ENCODE measurements around the gene ADGRE1. TPM values are rescaled to one million over a fixed set of nuclear protein-coding genes. Genes with fewer than 3 reads are reported as not detected.
A peak's percentile ranks its signal among the peaks of the same experiment; 100 is the strongest.

The ADGRE1 gene
- total RNA-seq, 3 donors from 2014 or later = 0.16 to 0.87 (median 0.29) TPM

DNA sequence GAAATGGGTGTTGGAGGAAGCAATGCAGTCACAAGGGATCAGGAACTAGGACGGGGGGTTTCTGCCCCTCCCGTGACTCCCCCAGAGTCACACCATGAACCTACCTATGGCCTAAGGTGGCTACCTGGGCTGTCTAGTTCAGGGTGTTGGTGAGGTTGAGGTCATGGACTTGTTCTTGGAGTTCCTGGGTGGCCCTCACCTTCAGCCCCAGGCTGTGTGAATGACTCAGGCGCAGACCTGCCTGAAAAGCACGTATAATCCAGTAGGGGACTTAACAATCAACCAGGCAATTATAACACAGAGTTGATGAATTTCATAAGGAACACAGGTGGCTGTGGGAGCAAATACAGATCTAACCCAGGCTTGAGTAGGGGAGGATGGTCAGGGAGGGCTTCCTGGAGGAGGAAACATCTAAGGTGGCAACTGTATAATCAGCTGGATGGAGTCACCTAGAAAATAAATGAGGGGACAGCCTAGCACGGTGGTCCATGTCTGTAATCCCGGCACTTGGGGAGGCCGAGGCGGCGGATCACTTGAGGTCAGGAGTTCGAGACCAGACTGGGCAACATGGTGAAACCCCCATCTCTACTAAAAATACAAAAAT is 25.6 kb upstream of the ADGRE1 start:
- intact Hi-C loops (cut with DNase I, micrococcal nuclease) = loop anchor here in 1 of 2 donors (10.0 kb wide), 1 partner anchor 227 kb away; no protein-coding TSS in a partner anchor
- Histone ChIP-seq H3K9me3 (no peaks in the 10 kb centered on the region), H3K4me3 (no peak overlapping the region), H3K36me3 (ENCODE audit: low read depth) (no peaks in the 10 kb centered on the region), H3K4me1 (ENCODE audit: low read depth) (peaks cover 6% of the 10 kb centered on the region)
- ATAC-seq (no peak), DNase-seq (no peak)
- TF ChIP-seq, protein P1, sequence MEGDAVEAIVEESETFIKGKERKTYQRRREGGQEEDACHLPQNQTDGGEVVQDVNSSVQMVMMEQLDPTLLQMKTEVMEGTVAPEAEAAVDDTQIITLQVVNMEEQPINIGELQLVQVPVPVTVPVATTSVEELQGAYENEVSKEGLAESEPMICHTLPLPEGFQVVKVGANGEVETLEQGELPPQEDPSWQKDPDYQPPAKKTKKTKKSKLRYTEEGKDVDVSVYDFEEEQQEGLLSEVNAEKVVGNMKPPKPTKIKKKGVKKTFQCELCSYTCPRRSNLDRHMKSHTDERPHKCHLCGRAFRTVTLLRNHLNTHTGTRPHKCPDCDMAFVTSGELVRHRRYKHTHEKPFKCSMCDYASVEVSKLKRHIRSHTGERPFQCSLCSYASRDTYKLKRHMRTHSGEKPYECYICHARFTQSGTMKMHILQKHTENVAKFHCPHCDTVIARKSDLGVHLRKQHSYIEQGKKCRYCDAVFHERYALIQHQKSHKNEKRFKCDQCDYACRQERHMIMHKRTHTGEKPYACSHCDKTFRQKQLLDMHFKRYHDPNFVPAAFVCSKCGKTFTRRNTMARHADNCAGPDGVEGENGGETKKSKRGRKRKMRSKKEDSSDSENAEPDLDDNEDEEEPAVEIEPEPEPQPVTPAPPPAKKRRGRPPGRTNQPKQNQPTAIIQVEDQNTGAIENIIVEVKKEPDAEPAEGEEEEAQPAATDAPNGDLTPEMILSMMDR (IDR thresholded peaks at IDR 0.05) = no peak

DNA sequence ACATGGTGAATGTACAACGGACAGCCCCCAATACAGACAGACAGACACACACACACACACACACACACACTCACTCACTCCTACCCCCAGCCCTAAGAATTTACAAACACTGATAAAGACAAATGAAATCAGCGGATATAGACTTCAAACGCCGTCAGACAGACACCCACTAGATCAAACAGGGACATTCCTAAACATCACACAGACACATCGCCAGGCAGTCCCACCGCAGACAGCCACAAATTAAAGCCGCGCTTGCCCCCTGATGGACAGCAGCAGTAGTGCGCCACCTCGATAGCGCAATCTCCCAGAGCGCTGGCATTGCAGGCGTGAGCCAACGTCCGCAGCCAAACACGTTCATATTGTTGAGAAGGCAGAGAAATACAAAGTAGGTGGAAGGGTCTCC is 24.7 kb upstream of the ADGRE1 start:
- peak; percentile 88 for ATAC-seq
- H3K9me3 ChIP-seq = no peaks in the 10 kb centered on the region
- intact Hi-C loops (cut with DNase I, micrococcal nuclease) = loop anchor here in 1 of 2 donors (10.0 kb wide), 1 partner anchor 228 kb away; no protein-coding TSS in a partner anchor
- H3K4me1 ChIP-seq (ENCODE audit: low read depth) = peaks cover 7% of the 10 kb centered on the region
- no peaks in the 10 kb centered on the region for H3K36me3 ChIP-seq (ENCODE audit: low read depth)
- DNase-seq = peak; percentile 86 to 87 (median 86)
- no peak overlapping the region for H3K4me3 ChIP-seq
- TF ChIP-seq, protein P1 (IDR thresholded peaks at IDR 0.05) = peak; percentile 71

DNA sequence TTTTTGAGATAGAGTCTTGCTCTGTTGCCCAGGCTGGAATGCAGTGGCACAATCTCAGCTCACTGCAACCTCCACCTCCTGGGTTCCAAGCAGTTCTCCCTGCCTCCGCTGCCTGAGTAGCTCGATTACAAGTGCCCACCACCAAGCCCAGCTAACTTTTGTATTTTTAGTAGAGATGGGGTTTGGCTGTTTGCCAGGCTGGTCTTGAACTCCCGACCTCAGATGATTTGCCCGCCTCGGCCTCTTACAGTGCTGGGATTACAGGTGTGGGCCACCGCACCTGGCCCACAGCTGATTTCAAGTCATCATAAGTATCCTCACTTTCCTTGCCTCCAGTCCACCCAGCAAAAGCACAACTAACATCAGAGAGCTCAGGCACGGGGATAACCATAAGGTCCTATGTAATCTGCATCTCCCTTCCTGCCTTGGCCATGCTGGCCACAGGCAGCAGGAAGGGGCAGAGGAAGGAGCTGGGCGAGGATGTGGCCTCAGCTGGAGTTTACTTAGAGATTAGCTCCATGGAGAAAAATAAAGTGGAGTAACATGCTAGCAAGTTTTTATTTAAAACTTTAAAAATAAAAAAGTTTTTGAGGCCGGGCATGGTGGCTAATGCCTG is 22.9 kb upstream of the ADGRE1 start:
- H3K9me3 ChIP-seq = no peaks in the 10 kb centered on the region
- intact Hi-C loops (cut with DNase I, micrococcal nuclease) = loop anchor here in 1 of 2 donors (10.0 kb wide), 1 partner anchor 230 kb away; no protein-coding TSS in a partner anchor
- no peaks in the 10 kb centered on the region for H3K36me3 ChIP-seq (ENCODE audit: low read depth)
- TF ChIP-seq, protein P1 (IDR thresholded peaks at IDR 0.05) = no peak
- ATAC-seq (no peak), DNase-seq (no peak)
- peaks cover 7% of the 10 kb centered on the region for H3K4me1 ChIP-seq (ENCODE audit: low read depth)
- H3K4me3 ChIP-seq = no peak overlapping the region

DNA sequence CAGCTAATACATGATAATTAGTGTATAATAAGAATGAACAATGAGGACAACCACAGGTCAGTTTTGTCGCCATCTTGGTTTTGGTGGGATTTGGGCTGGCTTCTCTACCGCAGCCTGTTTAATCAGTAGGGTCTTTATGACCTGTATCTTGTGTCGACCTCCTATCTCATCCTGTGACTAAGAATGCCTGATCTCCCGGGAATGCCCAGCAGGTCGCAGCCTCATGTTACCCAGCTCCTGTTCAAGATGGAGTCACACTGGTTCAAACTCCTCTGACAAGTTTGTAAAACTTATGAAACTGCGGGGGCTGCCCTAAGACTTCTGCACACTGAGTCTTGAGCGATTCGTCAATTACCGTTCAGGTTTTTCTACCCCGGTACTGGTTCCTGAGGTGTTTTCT is 21.5 kb upstream of the ADGRE1 start:
- H3K4me3 ChIP-seq = no peak overlapping the region
- intact Hi-C loops (cut with DNase I, micrococcal nuclease) = loop anchor here in 1 of 2 donors (10.0 kb wide), 1 partner anchor 231 kb away; no protein-coding TSS in a partner anchor
- peaks cover 7% of the 10 kb centered on the region for H3K4me1 ChIP-seq (ENCODE audit: low read depth)
- no peaks in the 10 kb centered on the region for H3K36me3 ChIP-seq (ENCODE audit: low read depth)
- H3K9me3 ChIP-seq = no peaks in the 10 kb centered on the region
- DNase-seq (no peak), ATAC-seq (no peak)
- TF ChIP-seq, protein P1 (IDR thresholded peaks at IDR 0.05) = no peak

DNA sequence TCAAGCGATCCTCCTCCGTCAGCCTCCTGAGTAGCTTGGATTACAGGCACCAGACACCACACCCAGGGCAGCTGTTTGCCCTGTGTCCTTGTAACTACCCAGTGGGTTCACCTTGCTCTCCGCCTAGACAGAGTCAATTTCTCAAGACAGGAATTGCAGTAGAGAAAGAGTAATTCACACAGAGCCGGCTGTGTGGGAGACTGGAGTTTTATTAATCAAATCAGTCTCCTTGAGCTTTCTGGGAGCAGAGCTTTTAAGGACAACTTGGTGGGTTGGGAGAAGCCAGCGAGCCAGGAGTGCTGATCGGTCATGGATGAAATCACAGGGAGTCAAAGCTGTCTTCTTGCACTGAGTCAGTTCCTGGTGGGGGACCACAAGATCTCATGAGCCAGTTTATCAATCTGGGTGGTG is 20.6 kb upstream of the ADGRE1 start:
- Histone ChIP-seq H3K4me1 (ENCODE audit: low read depth) (peaks cover 7% of the 10 kb centered on the region), H3K4me3 (no peak overlapping the region), H3K36me3 (ENCODE audit: low read depth) (no peaks in the 10 kb centered on the region), H3K9me3 (no peaks in the 10 kb centered on the region)
- intact Hi-C loops (cut with DNase I, micrococcal nuclease) = loop anchor here in 1 of 2 donors (10.0 kb wide), 1 partner anchor 232 kb away; no protein-coding TSS in a partner anchor
- ATAC-seq (peak; percentile 46), DNase-seq (peak in 2 of 3 donors; percentile 29 to 48)
- TF ChIP-seq, protein P1 (IDR thresholded peaks at IDR 0.05) = no peak

Data from mucosa of descending colon (tissue), 3 donors.